Measurements from ENCODE around the gene HDGFL2. TPM values are rescaled to one million over a fixed set of nuclear protein-coding genes. Genes with fewer than 3 reads are reported as not detected.

The HDGFL2 gene
- total and polyA plus RNA-seq, 2 of the 8 experiments (the other 6 are each of a cell fraction or from before 2014, with no cell fraction given): 31.1 to 106 TPM

GRCh38 chr19:4432918-4433506 lies 39.1 kb upstream of the HDGFL2 start:
- H3K4me3 ChIP-seq (ENCODE audit: extremely low read depth in 1 of 4, insufficient read depth in 2 of 4, low read depth in 3 of 4, low read length in 4 of 4): no peak overlapping the region
- H2AFZ ChIP-seq (ENCODE audit: low read length): no peak overlapping the region
- H2BK120ac ChIP-seq (replicated peaks; ENCODE audit: low read depth, low read length): no peak overlapping the region
- H3K9ac ChIP-seq (replicated peaks in 1 of 4; ENCODE audit: extremely low read depth in 1 of 4, low read depth in 3 of 4, low read length in 3 of 4): no peak overlapping the region
- H2BK12ac ChIP-seq (ENCODE audit: low read depth, low read length): no peak overlapping the region
- TF ChIP-seq RXRA (IDR thresholded peaks at IDR 0.05; ENCODE audit: insufficient read depth, low read depth, low read length): no peak
- peaks cover 0 to 9% of the 10 kb centered on the region in 2 experiments; a peak in 1 of 4 replicates for H3K79me2 ChIP-seq (ENCODE audit: control insufficient read depth in 1 of 2, insufficient read depth in 2 of 2, low read length in 2 of 2)
- no peak overlapping the region for H3K27ac ChIP-seq (ENCODE audit: low read depth, low read length)
- H3K56ac ChIP-seq (replicated peaks; ENCODE audit: insufficient read length, low read depth, low read length): no peak overlapping the region
- CTCF ChIA-PET (ENCODE audit: partially characterized antibody): no interaction called here
- H3K36me3 ChIP-seq (ENCODE audit: control insufficient read depth in 2 of 4, insufficient read depth in 4 of 4, low read length in 3 of 4): peaks cover 62 to 89% (median 82%) of the 10 kb centered on the region in 4 experiments
- no peak overlapping the region for H4K91ac ChIP-seq (replicated peaks; ENCODE audit: insufficient read length, low read length)
- no peak overlapping the region for H2AK5ac ChIP-seq (ENCODE audit: low read depth, low read length)
- no peak overlapping the region for H4K8ac ChIP-seq (ENCODE audit: extremely low read depth, insufficient read depth, low read length)
- 93% methylated on average over 22 of the region's 28 CpGs; no CpG with 5 or more reads in 1 of the 2 experiments for WGBS, 2 experiments (ENCODE audit: extremely low coverage in 1 of 2, insufficient coverage in 1 of 2, insufficient read length in 1 of 2, insufficient replicate concordance in 2 of 2, low coverage in 1 of 2, low lambda C conversion rate in 2 of 2, missing lambda C conversion rate in 1 of 2)
- DNase-seq (ENCODE audit: low read depth in 1 of 2, low spot score in 2 of 2) (no peak), FAIRE-seq (no peak)
- H2BK5ac ChIP-seq (ENCODE audit: low read depth, low read length): no peak overlapping the region
- no peaks in the 10 kb centered on the region for H3K23me2 ChIP-seq (ENCODE audit: low read depth, low read length)
- peaks cover 9% of the 10 kb centered on the region for H3K79me1 ChIP-seq (ENCODE audit: low read depth, low read length)
- no peak overlapping the region for H2BK20ac ChIP-seq (ENCODE audit: low read length)
- H2BK15ac ChIP-seq (ENCODE audit: low read length): no peak overlapping the region
- no peak overlapping the region for H3K4me2 ChIP-seq (ENCODE audit: insufficient read depth in 1 of 2, low read depth in 2 of 2, low read length in 2 of 2)
- POLR2A ChIA-PET (ENCODE audit: partially characterized antibody): interaction anchor here (49.6 to 58.1 kb wide), 2 partner anchors 5 to 8 kb away, joined by 1590 read pairs; partner anchors contain the start of genes CHAF1A, SH3GL1 and UBXN6
- H3K23ac ChIP-seq (ENCODE audit: insufficient read length): no peak overlapping the region
- no peaks in the 10 kb centered on the region for H3K4me1 ChIP-seq (replicated peaks in 1 of 4; ENCODE audit: control insufficient read depth in 3 of 4, insufficient read depth in 4 of 4, low read length in 3 of 4)
- H3K27me3 ChIP-seq (replicated peaks in 1 of 4; ENCODE audit: control insufficient read depth in 3 of 4, extremely low read depth in 1 of 4, insufficient read depth in 3 of 4, low read length in 3 of 4): no peaks in the 10 kb centered on the region
- H4K5ac ChIP-seq (ENCODE audit: insufficient read length, low read depth, low read length): no peak overlapping the region
- H4K20me1 ChIP-seq (replicated peaks in 1 of 2; ENCODE audit: control insufficient read depth in 1 of 2, insufficient read depth in 2 of 2, low read length in 2 of 2): peaks cover 15 to 35% of the 10 kb centered on the region in 2 experiments
- no peak overlapping the region for H3K4ac ChIP-seq (replicated peaks; ENCODE audit: insufficient read length, low read depth, low read length)
- H3K14ac ChIP-seq (ENCODE audit: insufficient read length): no peak overlapping the region
- no peaks in the 10 kb centered on the region for H3K9me3 ChIP-seq (ENCODE audit: insufficient read depth in 2 of 2, low read depth in 1 of 2, low read length in 1 of 2)
- no peak overlapping the region for H3K18ac ChIP-seq (ENCODE audit: extremely low read depth, low read length)
